A549 treated with ZK216348 at 1 μM for 4 hours (cell line): ENCODE results near the gene CNTN2. TPM values are rescaled to one million over a fixed set of nuclear protein-coding genes. Genes with fewer than 3 reads are reported as not detected.

Experiments
- total RNA-seq: library from RNA; stranded (reverse); fragments of 200-300 nt; extraction: Qiagen RNA extraction; gene quantifications from 5 replicates; pipeline ENCODE4 v1.2.3, GENCODE V29; 2022; ENCODE audit warnings: low read depth

Gene CNTN2
- total RNA-seq = 0.02 to 0.41 TPM in 2 of 5 replicates, not detected in the others

GRCh38 chr1:205042911-205043806, at the start of gene CNTN2:
TSS of gene CNTN2 (plus strand) at chr1:205043212. CDS start at chr1:205053186, 9,974 bp downstream.

GRCh38 chr1:205084360-205084759, 41.3 kb downstream of the CNTN2 start, which contains the start of gene TMEM81:
TSS of gene TMEM81 (minus strand) at chr1:205084460. CDS start at chr1:205084320, 140 bp downstream.

GRCh38 chr1:205121660-205122488, 78.9 kb downstream of the CNTN2 start, which contains the start of gene RBBP5:
TSS of gene RBBP5 (minus strand) at chr1:205121978. CDS start at chr1:205121873, 105 bp downstream.

Other genes starting within 250 kb of the CNTN2 start
- gene NFASC, start 172.3 kb upstream of the CNTN2 start, total RNA-seq = 0.83 to 1.9 TPM (median 1.0 TPM) in 5 replicates
- gene TMEM81, start 41.2 kb downstream of the CNTN2 start, total RNA-seq = 1.9 to 2.9 TPM (median 2.1 TPM) in 5 replicates
- gene RBBP5, start 78.8 kb downstream of the CNTN2 start, total RNA-seq = 10.8 to 13.6 TPM (median 11.9 TPM) in 5 replicates
- 6.4 to 10.1 TPM (median 8.3 TPM) in 5 replicates for gene DSTYK, start 168.5 kb downstream of the CNTN2 start, total RNA-seq
- gene TMCC2, start 184.7 kb downstream of the CNTN2 start, total RNA-seq = 1.7 to 2.4 TPM (median 2.2 TPM) in 5 replicates